ENCODE measurements around the gene EPB41L3.

The EPB41L3 gene

DNA sequence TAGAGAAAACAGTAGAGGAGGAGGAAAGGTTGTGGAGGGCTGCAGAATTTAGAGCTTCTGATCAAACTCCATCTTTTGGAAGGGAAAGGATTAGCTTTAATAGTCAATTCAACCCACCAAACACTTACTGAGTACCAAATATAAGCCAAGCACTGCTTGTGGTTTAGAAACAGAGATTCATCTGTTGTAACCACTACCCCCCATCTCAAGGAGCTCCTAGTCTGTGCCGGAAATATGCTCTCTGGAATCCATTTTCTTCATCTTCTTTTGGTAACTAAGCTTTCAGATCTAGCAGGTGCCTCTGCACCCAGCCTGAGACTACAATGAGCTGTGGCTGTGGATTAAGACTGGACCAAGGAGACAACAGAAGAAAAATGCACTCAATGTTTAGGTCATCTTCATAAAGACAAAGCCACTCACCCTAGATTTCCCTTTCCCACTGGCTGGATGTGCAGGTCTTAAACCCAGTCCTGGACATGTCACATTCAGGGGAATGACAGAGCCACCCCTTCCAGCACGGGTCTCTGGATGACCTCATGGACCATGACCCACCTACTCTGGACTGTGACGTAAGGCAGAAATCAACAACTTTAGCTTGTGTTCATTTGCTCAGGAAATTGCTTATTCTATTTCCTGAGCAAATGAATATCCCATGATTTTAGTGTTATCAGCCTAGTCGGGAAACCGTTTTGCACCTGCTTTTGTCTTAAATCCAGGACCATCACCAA lies 52.9 kb downstream of the EPB41L3 start:
- Histone ChIP-seq H3K36me3 (ENCODE audit: control insufficient read depth in 2 of 2, insufficient read depth in 1 of 2, low read length in 2 of 2) (peaks cover 14 to 18% of the 10 kb centered on the region in 2 experiments), H3K4me3 (ENCODE audit: low read depth, low read length) (no peak overlapping the region), H3K4me1 (ENCODE audit: control insufficient read depth, insufficient read depth, low read length) (no peaks in the 10 kb centered on the region), H3K27ac (ENCODE audit: extremely low read depth, low read depth, low read length) (no peak overlapping the region), H3K9me3 (ENCODE audit: control insufficient read depth, insufficient read depth, low read depth, low read length) (no peaks in the 10 kb centered on the region)
- POLR2A ChIA-PET, result no interaction called here
- CTCF ChIA-PET, result interaction anchor here (0.6 to 2.0 kb wide), 3 partner anchors 34 to 56 kb away, joined by 3 to 5 read pairs (median 3); no protein-coding TSS in a partner anchor
- TF ChIP-seq ZNF585B (tag by site-specific recombination; IDR thresholded peaks at IDR 0.05), result no peak
- no peak for TF ChIP-seq GLIS2 (tag by site-specific recombination; IDR thresholded peaks at IDR 0.05)
- TF ChIP-seq ZNF354C (tag by site-specific recombination; IDR thresholded peaks at IDR 0.05; ENCODE audit: borderline replicate concordance, low read depth), result no peak
- no peak for TF ChIP-seq ZNF792 (tag by site-specific recombination; IDR thresholded peaks at IDR 0.05)
- TF ChIP-seq ZNF600 (tag by site-specific recombination; IDR thresholded peaks at IDR 0.05), result no peak
- no peak for TF ChIP-seq GFI1B (tag by site-specific recombination; IDR thresholded peaks at IDR 0.05)
- TF ChIP-seq ZNF677 (tag by site-specific recombination; IDR thresholded peaks at IDR 0.05), result no peak
- no peak for TF ChIP-seq ZNF433 (tag by site-specific recombination; IDR thresholded peaks at IDR 0.05; ENCODE audit: low read depth)
- no peak for TF ChIP-seq ZNF10 (tag by site-specific recombination; IDR thresholded peaks at IDR 0.05)
- TF ChIP-seq ZNF701 (tag by site-specific recombination; IDR thresholded peaks at IDR 0.05), result no peak
- no peak for TF ChIP-seq ZNF629 (tag by site-specific recombination; IDR thresholded peaks at IDR 0.05)
- no peak for TF ChIP-seq ZNF48 (tag by site-specific recombination; IDR thresholded peaks at IDR 0.05)

GRCh38 chr18:5488844-5489243 lies 55.0 kb downstream of the EPB41L3 start:
- ChIA-PET CTCF (no interaction called here), POLR2A (no interaction called here)
- Histone ChIP-seq H3K9me3 (ENCODE audit: control insufficient read depth, insufficient read depth, low read depth, low read length) (no peaks in the 10 kb centered on the region), H3K36me3 (ENCODE audit: control insufficient read depth in 2 of 2, insufficient read depth in 1 of 2, low read length in 2 of 2) (peaks cover 14 to 18% of the 10 kb centered on the region in 2 experiments), H3K27ac (ENCODE audit: extremely low read depth, low read depth, low read length) (no peak overlapping the region), H3K4me3 (ENCODE audit: low read depth, low read length) (no peak overlapping the region), H3K4me1 (ENCODE audit: control insufficient read depth, insufficient read depth, low read length) (0 out of 2 replicates have a peak, but pooled peaks cover 4% of the 10 kb centered on the region)
- no peak for TF ChIP-seq ZNF747 (tag by site-specific recombination; IDR thresholded peaks at IDR 0.05)
- TF ChIP-seq, protein P1, sequence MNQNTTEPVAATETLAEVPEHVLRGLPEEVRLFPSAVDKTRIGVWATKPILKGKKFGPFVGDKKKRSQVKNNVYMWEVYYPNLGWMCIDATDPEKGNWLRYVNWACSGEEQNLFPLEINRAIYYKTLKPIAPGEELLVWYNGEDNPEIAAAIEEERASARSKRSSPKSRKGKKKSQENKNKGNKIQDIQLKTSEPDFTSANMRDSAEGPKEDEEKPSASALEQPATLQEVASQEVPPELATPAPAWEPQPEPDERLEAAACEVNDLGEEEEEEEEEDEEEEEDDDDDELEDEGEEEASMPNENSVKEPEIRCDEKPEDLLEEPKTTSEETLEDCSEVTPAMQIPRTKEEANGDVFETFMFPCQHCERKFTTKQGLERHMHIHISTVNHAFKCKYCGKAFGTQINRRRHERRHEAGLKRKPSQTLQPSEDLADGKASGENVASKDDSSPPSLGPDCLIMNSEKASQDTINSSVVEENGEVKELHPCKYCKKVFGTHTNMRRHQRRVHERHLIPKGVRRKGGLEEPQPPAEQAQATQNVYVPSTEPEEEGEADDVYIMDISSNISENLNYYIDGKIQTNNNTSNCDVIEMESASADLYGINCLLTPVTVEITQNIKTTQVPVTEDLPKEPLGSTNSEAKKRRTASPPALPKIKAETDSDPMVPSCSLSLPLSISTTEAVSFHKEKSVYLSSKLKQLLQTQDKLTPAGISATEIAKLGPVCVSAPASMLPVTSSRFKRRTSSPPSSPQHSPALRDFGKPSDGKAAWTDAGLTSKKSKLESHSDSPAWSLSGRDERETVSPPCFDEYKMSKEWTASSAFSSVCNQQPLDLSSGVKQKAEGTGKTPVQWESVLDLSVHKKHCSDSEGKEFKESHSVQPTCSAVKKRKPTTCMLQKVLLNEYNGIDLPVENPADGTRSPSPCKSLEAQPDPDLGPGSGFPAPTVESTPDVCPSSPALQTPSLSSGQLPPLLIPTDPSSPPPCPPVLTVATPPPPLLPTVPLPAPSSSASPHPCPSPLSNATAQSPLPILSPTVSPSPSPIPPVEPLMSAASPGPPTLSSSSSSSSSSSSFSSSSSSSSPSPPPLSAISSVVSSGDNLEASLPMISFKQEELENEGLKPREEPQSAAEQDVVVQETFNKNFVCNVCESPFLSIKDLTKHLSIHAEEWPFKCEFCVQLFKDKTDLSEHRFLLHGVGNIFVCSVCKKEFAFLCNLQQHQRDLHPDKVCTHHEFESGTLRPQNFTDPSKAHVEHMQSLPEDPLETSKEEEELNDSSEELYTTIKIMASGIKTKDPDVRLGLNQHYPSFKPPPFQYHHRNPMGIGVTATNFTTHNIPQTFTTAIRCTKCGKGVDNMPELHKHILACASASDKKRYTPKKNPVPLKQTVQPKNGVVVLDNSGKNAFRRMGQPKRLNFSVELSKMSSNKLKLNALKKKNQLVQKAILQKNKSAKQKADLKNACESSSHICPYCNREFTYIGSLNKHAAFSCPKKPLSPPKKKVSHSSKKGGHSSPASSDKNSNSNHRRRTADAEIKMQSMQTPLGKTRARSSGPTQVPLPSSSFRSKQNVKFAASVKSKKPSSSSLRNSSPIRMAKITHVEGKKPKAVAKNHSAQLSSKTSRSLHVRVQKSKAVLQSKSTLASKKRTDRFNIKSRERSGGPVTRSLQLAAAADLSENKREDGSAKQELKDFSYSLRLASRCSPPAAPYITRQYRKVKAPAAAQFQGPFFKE (tag by site-specific recombination; IDR thresholded peaks at IDR 0.05; ENCODE audit: borderline replicate concordance), result no peak
- TF ChIP-seq ZNF549 (tag by site-specific recombination; IDR thresholded peaks at IDR 0.05), result no peak
- no peak for TF ChIP-seq AEBP2 (tag by site-specific recombination; IDR thresholded peaks at IDR 0.05; ENCODE audit: borderline replicate concordance)
- TF ChIP-seq ZNF423 (tag by site-specific recombination; IDR thresholded peaks at IDR 0.05), result no peak
- no peak for TF ChIP-seq ZNF354C (tag by site-specific recombination; IDR thresholded peaks at IDR 0.05; ENCODE audit: borderline replicate concordance, low read depth)
- no peak for TF ChIP-seq ZNF560 (tag by site-specific recombination; IDR thresholded peaks at IDR 0.05; ENCODE audit: borderline replicate concordance)
- TF ChIP-seq ZNF792 (tag by site-specific recombination; IDR thresholded peaks at IDR 0.05), result no peak
- no peak for TF ChIP-seq ZNF768 (tag by site-specific recombination; IDR thresholded peaks at IDR 0.05)
- no peak for TF ChIP-seq ZFP69B (tag by site-specific recombination; IDR thresholded peaks at IDR 0.05)
- no peak for TF ChIP-seq ZNF23 (tag by site-specific recombination; IDR thresholded peaks at IDR 0.05; ENCODE audit: borderline replicate concordance)
- TF ChIP-seq ZNF596 (tag by site-specific recombination; IDR thresholded peaks at IDR 0.05), result no peak
- TF ChIP-seq ZBTB48 (tag by site-specific recombination; IDR thresholded peaks at IDR 0.05), result no peak
- no peak for TF ChIP-seq ZNF658 (tag by site-specific recombination; IDR thresholded peaks at IDR 0.05)
- TF ChIP-seq ZNF544 (tag by site-specific recombination; IDR thresholded peaks at IDR 0.05), result no peak
- TF ChIP-seq ZNF132 (tag by site-specific recombination; IDR thresholded peaks at IDR 0.05; ENCODE audit: borderline replicate concordance), result no peak
- no peak for TF ChIP-seq ZNF664 (tag by site-specific recombination; IDR thresholded peaks at IDR 0.05)
- no peak for TF ChIP-seq ZNF416 (tag by site-specific recombination; IDR thresholded peaks at IDR 0.05)
